ENCODE data around the gene OR2T35. TPM values are rescaled to one million over a fixed set of nuclear protein-coding genes. Genes with fewer than 3 reads are reported as not detected.

OR2T35 gene
- total RNA-seq, 1 donor from 2014 or later, result not detected

GRCh38 chr1:248631354-248632008 lies 13.6 kb downstream of the OR2T35 start:
- intact Hi-C loops (cut with DNase I), result no loop called here
- H3K9me3 ChIP-seq, result no peaks in the 10 kb centered on the region

GRCh38 chr1:248630551-248630950 lies 14.5 kb downstream of the OR2T35 start:
- TF ChIP-seq CTCF (IDR thresholded peaks at IDR 0.05), result no peak
- no peak for DNase-seq (ENCODE audit: low spot score in 2 of 2)
- H3K27ac ChIP-seq, result no peak overlapping the region
- no peaks in the 10 kb centered on the region for H3K9me3 ChIP-seq
- no peaks in the 10 kb centered on the region for H3K4me1 ChIP-seq
- H3K27me3 ChIP-seq, result no peaks in the 10 kb centered on the region
- intact Hi-C loops (cut with DNase I), result no loop called here
- H3K36me3 ChIP-seq, result no peaks in the 10 kb centered on the region
- H3K4me3 ChIP-seq, result no peak overlapping the region

More at GRCh38 chr1:248631354-248632008, 13.6 kb downstream of the OR2T35 start:
- H3K4me1 ChIP-seq, result no peaks in the 10 kb centered on the region
- DNase-seq (ENCODE audit: low spot score in 2 of 2), result no peak
- H3K4me3 ChIP-seq, result no peak overlapping the region
- H3K27ac ChIP-seq, result no peak overlapping the region
- no peaks in the 10 kb centered on the region for H3K36me3 ChIP-seq
- no peak for TF ChIP-seq CTCF (IDR thresholded peaks at IDR 0.05)
- H3K27me3 ChIP-seq, result no peaks in the 10 kb centered on the region

- no peaks in the 10 kb centered on the region for H3K4me1 ChIP-seq
- no peaks in the 10 kb centered on the region for H3K36me3 ChIP-seq
- DNase-seq (ENCODE audit: low spot score in 2 of 2), result no peak
- no peaks in the 10 kb centered on the region for H3K27me3 ChIP-seq
- no peak overlapping the region for H3K4me3 ChIP-seq
- intact Hi-C loops (cut with DNase I), result no loop called here
- no peaks in the 10 kb centered on the region for H3K9me3 ChIP-seq
- no peak overlapping the region for H3K27ac ChIP-seq
- TF ChIP-seq CTCF (IDR thresholded peaks at IDR 0.05), result no peak
Measured at GRCh38 chr1:248627971-248628844, 16.9 kb downstream of the OR2T35 start.

- H3K36me3 ChIP-seq, result no peaks in the 10 kb centered on the region
- H3K27ac ChIP-seq, result no peak overlapping the region
- H3K4me1 ChIP-seq, result no peaks in the 10 kb centered on the region
- TF ChIP-seq CTCF (IDR thresholded peaks at IDR 0.05), result no peak
- H3K27me3 ChIP-seq, result no peaks in the 10 kb centered on the region
- intact Hi-C loops (cut with DNase I), result no loop called here
- no peak for DNase-seq (ENCODE audit: low spot score in 2 of 2)
- H3K9me3 ChIP-seq, result no peaks in the 10 kb centered on the region
- no peak overlapping the region for H3K4me3 ChIP-seq
Measured at GRCh38 chr1:248625971-248626370, 19.1 kb downstream of the OR2T35 start.

- intact Hi-C loops (cut with DNase I), result no loop called here
- Histone ChIP-seq H3K4me1 (no peaks in the 10 kb centered on the region), H3K9me3 (no peaks in the 10 kb centered on the region), H3K27ac (no peak overlapping the region), H3K36me3 (no peaks in the 10 kb centered on the region), H3K27me3 (no peaks in the 10 kb centered on the region), H3K4me3 (no peak overlapping the region)
- TF ChIP-seq CTCF (IDR thresholded peaks at IDR 0.05), result no peak
- no peak for DNase-seq (ENCODE audit: low spot score in 2 of 2)
Measured at GRCh38 chr1:248625166-248625565, 19.9 kb downstream of the OR2T35 start.

Measured in ascending aorta (tissue), 2 donors.